ENCODE results near the gene MRPS27.

DNA sequence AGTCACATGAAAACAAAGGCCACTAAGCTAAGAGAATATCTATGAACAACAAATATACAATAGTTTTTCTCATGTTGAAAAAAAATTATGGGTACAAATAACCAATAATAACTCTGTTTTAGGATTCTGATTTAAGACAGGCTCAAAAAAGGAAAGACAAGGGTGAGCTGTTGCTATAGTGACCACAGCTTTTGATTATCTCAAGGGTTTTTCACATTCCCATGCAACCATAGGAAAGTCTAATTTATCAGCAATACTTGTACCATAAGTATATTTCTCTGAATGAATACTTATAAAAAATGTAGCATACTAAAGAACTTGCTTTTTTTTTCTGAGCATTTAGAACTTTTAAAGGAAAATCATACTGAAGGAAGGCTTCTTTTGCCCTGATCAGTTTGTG, 68.0 kb downstream of the MRPS27 start:
- TF ChIP-seq, protein P1, sequence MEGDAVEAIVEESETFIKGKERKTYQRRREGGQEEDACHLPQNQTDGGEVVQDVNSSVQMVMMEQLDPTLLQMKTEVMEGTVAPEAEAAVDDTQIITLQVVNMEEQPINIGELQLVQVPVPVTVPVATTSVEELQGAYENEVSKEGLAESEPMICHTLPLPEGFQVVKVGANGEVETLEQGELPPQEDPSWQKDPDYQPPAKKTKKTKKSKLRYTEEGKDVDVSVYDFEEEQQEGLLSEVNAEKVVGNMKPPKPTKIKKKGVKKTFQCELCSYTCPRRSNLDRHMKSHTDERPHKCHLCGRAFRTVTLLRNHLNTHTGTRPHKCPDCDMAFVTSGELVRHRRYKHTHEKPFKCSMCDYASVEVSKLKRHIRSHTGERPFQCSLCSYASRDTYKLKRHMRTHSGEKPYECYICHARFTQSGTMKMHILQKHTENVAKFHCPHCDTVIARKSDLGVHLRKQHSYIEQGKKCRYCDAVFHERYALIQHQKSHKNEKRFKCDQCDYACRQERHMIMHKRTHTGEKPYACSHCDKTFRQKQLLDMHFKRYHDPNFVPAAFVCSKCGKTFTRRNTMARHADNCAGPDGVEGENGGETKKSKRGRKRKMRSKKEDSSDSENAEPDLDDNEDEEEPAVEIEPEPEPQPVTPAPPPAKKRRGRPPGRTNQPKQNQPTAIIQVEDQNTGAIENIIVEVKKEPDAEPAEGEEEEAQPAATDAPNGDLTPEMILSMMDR (conservative IDR thresholded peaks at IDR 0.05; ENCODE audit: low read depth, low read length): no peak
- TF ChIP-seq MAFK (IDR thresholded peaks at IDR 0.05; ENCODE audit: low read depth, low read length) (no peak), POLR2A (IDR thresholded peaks at IDR 0.05; ENCODE audit: low read depth, low read length) (no peak), SMC3 (IDR thresholded peaks at IDR 0.05; ENCODE audit: low read depth, low read length) (no peak), MAZ (IDR thresholded peaks at IDR 0.05; ENCODE audit: borderline replicate concordance, low read depth, low read length) (no peak), MXI1 (IDR thresholded peaks at IDR 0.05; ENCODE audit: borderline replicate concordance, low read depth, low read length) (no peak), RCOR1 (IDR thresholded peaks at IDR 0.05; ENCODE audit: insufficient replicate concordance, low read length) (no peak), BHLHE40 (IDR thresholded peaks at IDR 0.05; ENCODE audit: low read depth, low read length) (no peak), RAD21 (IDR thresholded peaks at IDR 0.05; ENCODE audit: low read length) (no peak), RFX5 (IDR thresholded peaks at IDR 0.05; ENCODE audit: low read depth, low read length) (no peak), CEBPB (IDR thresholded peaks at IDR 0.05; ENCODE audit: low read depth, low read length) (no peak), CHD1 (IDR thresholded peaks at IDR 0.05; ENCODE audit: low read depth, low read length) (no peak)
- TF ChIP-seq, protein P2, sequence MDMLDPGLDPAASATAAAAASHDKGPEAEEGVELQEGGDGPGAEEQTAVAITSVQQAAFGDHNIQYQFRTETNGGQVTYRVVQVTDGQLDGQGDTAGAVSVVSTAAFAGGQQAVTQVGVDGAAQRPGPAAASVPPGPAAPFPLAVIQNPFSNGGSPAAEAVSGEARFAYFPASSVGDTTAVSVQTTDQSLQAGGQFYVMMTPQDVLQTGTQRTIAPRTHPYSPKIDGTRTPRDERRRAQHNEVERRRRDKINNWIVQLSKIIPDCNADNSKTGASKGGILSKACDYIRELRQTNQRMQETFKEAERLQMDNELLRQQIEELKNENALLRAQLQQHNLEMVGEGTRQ (IDR thresholded peaks at IDR 0.05; ENCODE audit: low read depth, low read length): no peak
- TF ChIP-seq, protein P3, sequence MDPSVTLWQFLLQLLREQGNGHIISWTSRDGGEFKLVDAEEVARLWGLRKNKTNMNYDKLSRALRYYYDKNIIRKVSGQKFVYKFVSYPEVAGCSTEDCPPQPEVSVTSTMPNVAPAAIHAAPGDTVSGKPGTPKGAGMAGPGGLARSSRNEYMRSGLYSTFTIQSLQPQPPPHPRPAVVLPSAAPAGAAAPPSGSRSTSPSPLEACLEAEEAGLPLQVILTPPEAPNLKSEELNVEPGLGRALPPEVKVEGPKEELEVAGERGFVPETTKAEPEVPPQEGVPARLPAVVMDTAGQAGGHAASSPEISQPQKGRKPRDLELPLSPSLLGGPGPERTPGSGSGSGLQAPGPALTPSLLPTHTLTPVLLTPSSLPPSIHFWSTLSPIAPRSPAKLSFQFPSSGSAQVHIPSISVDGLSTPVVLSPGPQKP (IDR thresholded peaks at IDR 0.05; ENCODE audit: borderline replicate concordance, low read depth, low read length): no peak
